SK-N-SH (cell line): Measurements from ENCODE around the gene TMEM116. TPM values are rescaled to one million over a fixed set of nuclear protein-coding genes. Genes with fewer than 3 reads are reported as not detected.
"Not testable (repeated sequence)": the region's sequence is repeated elsewhere in the genome, so short reads cannot be mapped to it uniquely, and the experiment has no call there.

Experiments
- CTCF ChIA-PET: fragments of 300-600, 350-600 bp; formaldehyde crosslinking; extraction: SDS; loops from one replicate; lab custom pipeline; 2021; lab: Yijun Ruan, JAX
- POLR2A ChIA-PET: fragments of 350-600 bp; sonication (Branson Sonifier 250); formaldehyde crosslinking; extraction: SDS; loops from one replicate; lab custom pipeline; 2020; ENCODE audit warnings: antibody characterized with exemption, inconsistent platforms; lab: Yijun Ruan, JAX
- DNase-seq: peaks from one replicate; pipeline ENCODE4 v3.0.0; 2012
- H2AFZ ChIP-seq: fragments of 200-600 bp; sonication (generic); 2 replicates; pipeline ENCODE4 v1.8.1; 2016; ENCODE audit warnings: antibody characterized with exemption, mild to moderate bottlenecking, low read depth
- H3F3A ChIP-seq: fragments of 200-600 bp; sonication (generic); replicated peaks from 2 replicates; pipeline ENCODE3; 2016; ENCODE audit warnings: antibody characterized with exemption, mild to moderate bottlenecking; ENCODE audit not compliant: insufficient read depth
- H3K27ac ChIP-seq, 2 experiments: fragments of 200-500 bp in 1 of 2; fragments of 200-600 bp in 1 of 2; sonication (Bioruptor generic) in 1 of 2; sonication (generic), shearing (Covaris generic) in 1 of 2; 2 replicates each; pipeline versions ENCODE4 v1.5.1 to v1.6.1; 2014 to 2016; ENCODE audit warnings: low read depth in 2 of 2, inconsistent platforms in 1 of 2, low read length in 1 of 2, mild to moderate bottlenecking in 1 of 2, mixed read lengths in 1 of 2
- H3K27me3 ChIP-seq: fragments of 200-600 bp; sonication (generic), shearing (Covaris generic); 2 replicates; pipeline ENCODE4 v1.6.1; 2016; ENCODE audit warnings: mixed run types; ENCODE audit not compliant: insufficient read depth
- H3K36me3 ChIP-seq, 2 experiments: fragments of 200-500 bp in 1 of 2; fragments of 200-600 bp in 1 of 2; sonication (Bioruptor generic) in 1 of 2; sonication (generic) in 1 of 2; replicated peaks in 1 of 2; 2 replicates each; pipeline versions ENCODE3 to v1.5.1; 2014 to 2016; ENCODE audit warnings: low read length in 1 of 2, mild to moderate bottlenecking in 1 of 2; ENCODE audit not compliant: insufficient read depth in 2 of 2, control insufficient read depth in 1 of 2
- H3K4me1 ChIP-seq, 2 experiments: fragments of 200-500 bp in 1 of 2; fragments of 200-600 bp in 1 of 2; sonication (Bioruptor generic) in 1 of 2; sonication (generic), shearing (Covaris generic) in 1 of 2; 2 replicates each; pipeline versions ENCODE4 v1.5.1 to v1.6.1; 2014 to 2016; ENCODE audit warnings: low read depth in 1 of 2, low read length in 1 of 2, mixed run types in 1 of 2; ENCODE audit not compliant: insufficient read depth in 2 of 2, control insufficient read depth in 1 of 2
- H3K4me2 ChIP-seq: fragments of 200-600 bp; sonication (generic), shearing (Covaris generic); 2 replicates; pipeline ENCODE4 v1.6.1; 2017; ENCODE audit warnings: mixed run types
- H3K4me3 ChIP-seq, 2 experiments: fragments of 200-500 bp in 1 of 2; fragments of 200-600 bp in 1 of 2; sonication (Bioruptor generic) in 1 of 2; sonication (generic), shearing (Covaris generic) in 1 of 2; 2 replicates each; pipeline versions ENCODE4 v1.5.1 to v1.8.1; 2014 to 2016; ENCODE audit warnings: low read depth in 2 of 2, inconsistent platforms in 1 of 2, low read length in 1 of 2, mild to moderate bottlenecking in 1 of 2, mixed read lengths in 1 of 2, moderate library complexity in 1 of 2
- H3K79me2 ChIP-seq: fragments of 200-600 bp; sonication (generic); 2 replicates; pipeline ENCODE4 v1.8.1; 2017; ENCODE audit warnings: mild to moderate bottlenecking; ENCODE audit not compliant: insufficient read depth
- H3K9ac ChIP-seq: fragments of 200-600 bp; sonication (generic); 2 replicates; pipeline ENCODE4 v1.6.1; 2017; ENCODE audit warnings: mixed run types
- H3K9me2 ChIP-seq: fragments of 200-600 bp; sonication (generic); 2 replicates; pipeline ENCODE4 v1.6.1; 2017; ENCODE audit warnings: mixed run types
- H3K9me3 ChIP-seq: fragments of 200-600 bp; sonication (generic); 2 replicates; pipeline ENCODE4 v1.6.1; 2017; ENCODE audit warnings: mixed run types, mild to moderate bottlenecking, moderate library complexity
- H4K20me1 ChIP-seq: fragments of 200-600 bp; sonication (generic); 2 replicates; pipeline ENCODE4 v1.6.1; 2017; ENCODE audit warnings: mild to moderate bottlenecking, mixed run types; ENCODE audit not compliant: insufficient read depth
- EZH2phosphoT487 ChIP-seq: fragments of 200-600 bp; sonication (generic); IDR thresholded peaks from 2 replicates; pipeline ENCODE4 v1.6.1; 2017; ENCODE audit warnings: low read depth, mixed run types, mild to moderate bottlenecking, antibody characterized with exemption, moderate library complexity, borderline replicate concordance
- REST ChIP-seq: IDR thresholded peaks from 2 replicates; pipeline ENCODE4 v1.6.1; 2012; ENCODE audit warnings: mild to moderate bottlenecking, low read depth, low read length, moderate library complexity
- RXRA ChIP-seq: IDR thresholded peaks from 2 replicates; pipeline ENCODE4 v1.4.0; 2012; ENCODE audit warnings: low read depth, mild to moderate bottlenecking, borderline replicate concordance
- USF2 ChIP-seq: fragments of 150-350 bp; IDR thresholded peaks from 2 replicates; pipeline ENCODE4 v1.6.1; 2017; ENCODE audit warnings: antibody characterized with exemption, low read length, low read depth, borderline replicate concordance
- YY1 ChIP-seq: IDR thresholded peaks from 2 replicates; pipeline ENCODE4 v1.4.0; 2012; ENCODE audit warnings: low read depth, mild to moderate bottlenecking
- WGBS: methylation state at CpG from one replicate; pipeline ENCODE4 v1.1.6; 2017; ENCODE audit warnings: low lambda C conversion rate; 5-methylcytosine and 5-hydroxymethylcytosine counted together
- polyA plus RNA-seq, 3 experiments: library from polyadenylated mRNA; depleted of rRNA; stranded (reverse); fragments of >200 nt; gene quantifications; 2 replicates each; pipeline ENCODE4 v1.2.3, GENCODE V29; 2012

Gene TMEM116
- polyA plus RNA-seq, 1 of the 3 experiments (the other 2 are of a cell fraction), result 7.9 TPM

- not testable (repeated sequence) for H2AFZ ChIP-seq, H3K4me3 ChIP-seq, H4K20me1 ChIP-seq, H3K9me2 ChIP-seq, H3K27ac ChIP-seq, H3F3A ChIP-seq, H3K4me2 ChIP-seq, DNase-seq, H3K36me3 ChIP-seq, H3K4me1 ChIP-seq, H3K79me2 ChIP-seq, H3K9ac ChIP-seq, H3K27me3 ChIP-seq, H3K9me3 ChIP-seq
- POLR2A ChIA-PET, result interaction anchor here (2.2 kb wide), 1 partner anchor 14 kb away, joined by 8 read pairs; the partner anchor contains the start of genes ERP29 and TMEM116
- CTCF ChIA-PET, result interaction anchor here (0.7 to 1.3 kb wide), 3 partner anchors 79 to 388 kb away, joined by 3 read pairs; no protein-coding TSS in a partner anchor
- 92% methylated on average over 9 of the region's 9 CpGs for WGBS
Observed at GRCh38 chr12:111999129-111999528, 13.8 kb downstream of the TMEM116 start.

GRCh38 chr12:111998015-111998414, 14.9 kb downstream of the TMEM116 start:
- H3K9me2 ChIP-seq, result no peaks in the 10 kb centered on the region
- CTCF ChIA-PET, result interaction anchor here (1.1 to 1.3 kb wide), 2 partner anchors 228 to 389 kb away, joined by 3 read pairs; no protein-coding TSS in a partner anchor
- no peak overlapping the region for H2AFZ ChIP-seq
- H3K27me3 ChIP-seq, result no peaks in the 10 kb centered on the region
- peaks cover 3% of the 10 kb centered on the region for H3F3A ChIP-seq
- no peak for TF ChIP-seq REST
- no peak for TF ChIP-seq EZH2phosphoT487
- TF ChIP-seq USF2, result no peak
- no peak for TF ChIP-seq YY1
- no peak for TF ChIP-seq RXRA
- no peak overlapping the region for H3K9ac ChIP-seq
- H3K9me3 ChIP-seq, result no peaks in the 10 kb centered on the region
- no peaks in the 10 kb centered on the region for H3K4me1 ChIP-seq
- WGBS, result 83% methylated on average over 4 of the region's 4 CpGs
- POLR2A ChIA-PET, result interaction anchor here (1.0 to 2.2 kb wide), 2 partner anchors 16 to 23 kb away, joined by 3 to 8 read pairs; partner anchors contain the start of genes ERP29 and TMEM116
- H3K27ac ChIP-seq, result no peak overlapping the region
- no peak overlapping the region for H3K4me2 ChIP-seq
- no peaks in the 10 kb centered on the region for H3K79me2 ChIP-seq
- H3K4me3 ChIP-seq, result no peak overlapping the region
- no peaks in the 10 kb centered on the region for H4K20me1 ChIP-seq
- H3K36me3 ChIP-seq, result peaks cover 0 to 3% of the 10 kb centered on the region in 2 experiments
- no peak for DNase-seq
